ENCODE measurements around the gene CROT. TPM values are rescaled to one million over a fixed set of nuclear protein-coding genes. Genes with fewer than 3 reads are reported as not detected.
"Not testable (repeated sequence)": the region's sequence is repeated elsewhere in the genome, so short reads cannot be mapped to it uniquely, and the experiment has no call there.

The CROT gene, protein sequence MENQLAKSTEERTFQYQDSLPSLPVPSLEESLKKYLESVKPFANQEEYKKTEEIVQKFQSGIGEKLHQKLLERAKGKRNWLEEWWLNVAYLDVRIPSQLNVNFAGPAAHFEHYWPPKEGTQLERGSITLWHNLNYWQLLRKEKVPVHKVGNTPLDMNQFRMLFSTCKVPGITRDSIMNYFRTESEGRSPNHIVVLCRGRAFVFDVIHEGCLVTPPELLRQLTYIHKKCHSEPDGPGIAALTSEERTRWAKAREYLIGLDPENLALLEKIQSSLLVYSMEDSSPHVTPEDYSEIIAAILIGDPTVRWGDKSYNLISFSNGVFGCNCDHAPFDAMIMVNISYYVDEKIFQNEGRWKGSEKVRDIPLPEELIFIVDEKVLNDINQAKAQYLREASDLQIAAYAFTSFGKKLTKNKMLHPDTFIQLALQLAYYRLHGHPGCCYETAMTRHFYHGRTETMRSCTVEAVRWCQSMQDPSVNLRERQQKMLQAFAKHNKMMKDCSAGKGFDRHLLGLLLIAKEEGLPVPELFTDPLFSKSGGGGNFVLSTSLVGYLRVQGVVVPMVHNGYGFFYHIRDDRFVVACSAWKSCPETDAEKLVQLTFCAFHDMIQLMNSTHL
- 0.80 and 1.6 TPM in 2 replicates for total RNA-seq (2014; rRNA removed; shearing (Covaris generic))

- H3K36me3 ChIP-seq (replicated peaks; ENCODE audit: control insufficient read depth, insufficient read depth, low read length), result no peaks in the 10 kb centered on the region
- H3K27me3 ChIP-seq (ENCODE audit: control insufficient read depth, insufficient read depth, low read length), result peaks cover 5% of the 10 kb centered on the region; the same call in 1 of the 2 replicates
- H3K4me3 ChIP-seq (ENCODE audit: insufficient read depth, low read depth, low read length), result peak within 1 kb of the TSS; percentile 69
- DNase-seq, result peak; percentile 93
These were observed at the start of gene CROT for GRCh38 chr7:87345166-87345927. CROT (plus strand) TSS chr7:87345664; CDS start chr7:87349069, 3,405 bp downstream.

GRCh38 chr7:87300756-87301155, 44.7 kb upstream of the CROT start:
- no peak for DNase-seq
- H3K4me3 ChIP-seq (ENCODE audit: insufficient read depth, low read depth, low read length), result no peak overlapping the region
- H3K27me3 ChIP-seq (ENCODE audit: control insufficient read depth, insufficient read depth, low read length), result no peaks in the 10 kb centered on the region
- H3K36me3 ChIP-seq (replicated peaks; ENCODE audit: control insufficient read depth, insufficient read depth, low read length), result no peaks in the 10 kb centered on the region

DNA sequence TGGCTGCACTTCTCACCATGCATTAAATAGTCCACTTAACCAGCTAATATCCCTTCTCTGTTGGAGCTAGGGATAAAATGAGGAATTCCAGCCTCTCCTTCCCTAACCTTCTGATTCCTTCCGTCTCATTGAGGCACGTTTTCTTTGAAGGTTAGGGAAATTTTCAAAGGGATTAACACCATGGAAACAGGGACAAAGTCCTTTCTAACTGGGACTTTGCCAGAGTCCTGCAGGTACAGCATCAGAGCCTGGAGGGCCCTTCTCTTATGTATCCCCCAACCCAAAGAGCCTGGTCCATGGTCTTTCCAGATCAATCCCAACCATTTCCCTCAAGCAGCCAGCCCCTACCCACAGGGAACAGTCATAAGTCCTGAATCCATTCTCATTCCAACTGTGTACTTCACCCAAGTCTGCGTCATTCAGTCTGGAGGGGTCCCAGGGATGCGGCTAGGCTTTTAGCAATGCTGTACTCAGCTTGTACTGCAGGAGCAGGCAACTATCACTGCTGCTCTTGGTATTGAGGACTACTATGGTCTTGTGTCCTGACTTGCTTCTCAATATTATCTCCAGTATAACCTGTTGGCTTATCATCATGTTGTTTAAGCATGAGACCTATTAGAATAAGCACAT, 34.6 kb upstream of the CROT start:
- no peaks in the 10 kb centered on the region for H3K27me3 ChIP-seq (ENCODE audit: control insufficient read depth, insufficient read depth, low read length)
- DNase-seq, result no peak
- H3K4me3 ChIP-seq (ENCODE audit: insufficient read depth, low read depth, low read length), result no peak overlapping the region
- H3K36me3 ChIP-seq (replicated peaks; ENCODE audit: control insufficient read depth, insufficient read depth, low read length), result no peaks in the 10 kb centered on the region

DNA sequence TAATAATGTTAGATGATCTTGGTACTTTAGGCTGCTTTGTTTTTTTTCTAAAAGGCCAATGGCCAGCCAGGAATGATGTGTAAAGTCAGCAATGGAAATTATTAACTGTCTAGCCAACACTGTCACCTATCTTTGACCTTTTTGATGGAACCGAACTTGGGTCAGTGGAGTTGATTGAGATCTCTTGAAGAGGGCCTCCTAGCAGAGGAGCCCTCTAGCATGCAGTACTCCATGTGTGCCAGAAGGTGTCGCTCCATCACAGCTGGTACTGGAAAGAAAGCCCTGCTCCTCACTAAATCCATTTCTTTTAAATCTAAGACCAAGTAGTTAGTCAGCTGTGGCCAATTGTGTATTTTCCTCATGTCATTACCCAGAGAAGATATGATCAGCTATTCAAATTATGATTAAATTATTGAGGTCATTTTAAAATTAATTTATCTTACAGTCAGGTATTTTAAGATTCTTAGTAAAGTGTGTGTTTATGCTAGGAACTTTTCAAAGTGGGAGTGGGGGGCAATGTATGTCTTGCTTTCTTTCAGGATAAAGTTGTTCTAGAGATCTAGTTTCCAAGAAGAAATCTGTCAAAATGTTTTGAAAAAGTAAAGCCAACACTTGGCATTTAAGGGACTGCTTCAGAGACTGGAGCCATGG, 33.1 kb upstream of the CROT start:
- no peak overlapping the region for H3K4me3 ChIP-seq (ENCODE audit: insufficient read depth, low read depth, low read length)

GRCh38 chr7:87316097-87316700, 29.3 kb upstream of the CROT start:
- H3K27me3 ChIP-seq (ENCODE audit: control insufficient read depth, insufficient read depth, low read length), result no peaks in the 10 kb centered on the region
- no peak for DNase-seq

More for the DNA sequence above, 33.1 kb upstream of the CROT start:
- peak; percentile 54 for DNase-seq
- Histone ChIP-seq H3K27me3 (ENCODE audit: control insufficient read depth, insufficient read depth, low read length) (no peaks in the 10 kb centered on the region), H3K36me3 (replicated peaks; ENCODE audit: control insufficient read depth, insufficient read depth, low read length) (no peaks in the 10 kb centered on the region)

GRCh38 chr7:87316846-87317552, 28.5 kb upstream of the CROT start:
- Histone ChIP-seq H3K36me3 (replicated peaks; ENCODE audit: control insufficient read depth, insufficient read depth, low read length) (no peaks in the 10 kb centered on the region), H3K4me3 (ENCODE audit: insufficient read depth, low read depth, low read length) (no peak overlapping the region), H3K27me3 (ENCODE audit: control insufficient read depth, insufficient read depth, low read length) (no peaks in the 10 kb centered on the region)
- no peak for DNase-seq

More at GRCh38 chr7:87316097-87316700, 29.3 kb upstream of the CROT start:
- Histone ChIP-seq H3K36me3 (replicated peaks; ENCODE audit: control insufficient read depth, insufficient read depth, low read length) (no peaks in the 10 kb centered on the region), H3K4me3 (ENCODE audit: insufficient read depth, low read depth, low read length) (no peak overlapping the region)

- H3K4me3 ChIP-seq (ENCODE audit: insufficient read depth, low read depth, low read length), result no peak overlapping the region
- no peaks in the 10 kb centered on the region for H3K27me3 ChIP-seq (ENCODE audit: control insufficient read depth, insufficient read depth, low read length)
- no peak for DNase-seq
- no peaks in the 10 kb centered on the region for H3K36me3 ChIP-seq (replicated peaks; ENCODE audit: control insufficient read depth, insufficient read depth, low read length)
These were observed 27.7 kb upstream of the CROT start for GRCh38 chr7:87317691-87318245.

GRCh38 chr7:87318741-87319140, 26.7 kb upstream of the CROT start:
- Histone ChIP-seq H3K4me3 (ENCODE audit: insufficient read depth, low read depth, low read length) (no peak overlapping the region), H3K27me3 (ENCODE audit: control insufficient read depth, insufficient read depth, low read length) (no peaks in the 10 kb centered on the region), H3K36me3 (replicated peaks; ENCODE audit: control insufficient read depth, insufficient read depth, low read length) (no peaks in the 10 kb centered on the region)
- no peak for DNase-seq

DNA sequence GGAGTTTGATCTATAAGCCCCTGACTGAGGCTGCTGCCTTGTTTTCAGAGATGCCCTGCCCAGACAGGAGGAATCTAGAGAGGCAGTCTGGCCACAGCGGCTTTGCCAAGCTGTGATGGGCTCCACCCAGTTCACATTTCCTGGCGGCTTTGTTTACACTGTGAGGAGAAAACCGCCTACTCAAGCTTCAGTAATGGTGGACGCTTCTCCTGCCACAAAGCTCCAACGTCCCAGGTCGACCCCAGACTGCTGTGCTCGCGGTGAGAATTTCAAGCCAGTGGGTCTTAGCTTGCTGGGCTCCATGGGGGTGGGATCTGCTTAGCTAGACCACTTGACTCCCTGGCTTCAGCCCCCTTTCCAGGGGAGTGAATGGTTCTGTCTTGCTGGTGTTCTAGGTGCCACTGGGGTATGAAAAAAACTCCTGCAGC, 26.3 kb upstream of the CROT start:
- H3K27me3 ChIP-seq (ENCODE audit: control insufficient read depth, insufficient read depth, low read length); H3K4me3 ChIP-seq (ENCODE audit: insufficient read depth, low read depth, low read length); H3K36me3 ChIP-seq (replicated peaks; ENCODE audit: control insufficient read depth, insufficient read depth, low read length); DNase-seq: not testable (repeated sequence)

- DNase-seq, result no peak
- H3K4me3 ChIP-seq (ENCODE audit: insufficient read depth, low read depth, low read length), result no peak overlapping the region
- H3K36me3 ChIP-seq (replicated peaks; ENCODE audit: control insufficient read depth, insufficient read depth, low read length), result no peaks in the 10 kb centered on the region; the same call in 1 of the 2 replicates
These were observed 22.6 kb upstream of the CROT start for GRCh38 chr7:87322912-87323311.

GRCh38 chr7:87325576-87326370, 19.7 kb upstream of the CROT start:
- H3K36me3 ChIP-seq (replicated peaks; ENCODE audit: control insufficient read depth, insufficient read depth, low read length), result no peaks in the 10 kb centered on the region; the same call in 1 of the 2 replicates
- no peak for DNase-seq
- H3K27me3 ChIP-seq (ENCODE audit: control insufficient read depth, insufficient read depth, low read length), result no peaks in the 10 kb centered on the region
- no peak overlapping the region for H3K4me3 ChIP-seq (ENCODE audit: insufficient read depth, low read depth, low read length)

More at GRCh38 chr7:87322912-87323311, 22.6 kb upstream of the CROT start:
- H3K27me3 ChIP-seq (ENCODE audit: control insufficient read depth, insufficient read depth, low read length), result no peaks in the 10 kb centered on the region

- no peak overlapping the region for H3K4me3 ChIP-seq (ENCODE audit: insufficient read depth, low read depth, low read length)
- H3K27me3 ChIP-seq (ENCODE audit: control insufficient read depth, insufficient read depth, low read length), result no peaks in the 10 kb centered on the region
- no peaks in the 10 kb centered on the region; the same call in 1 of the 2 replicates for H3K36me3 ChIP-seq (replicated peaks; ENCODE audit: control insufficient read depth, insufficient read depth, low read length)
- no peak for DNase-seq
These were observed 17.2 kb upstream of the CROT start for GRCh38 chr7:87328281-87328680.

Data from H7 (cell line).